Panc1 (cell line): ENCODE measurements around the gene DLG3. TPM values are rescaled to one million over a fixed set of nuclear protein-coding genes. Genes with fewer than 3 reads are reported as not detected.
"Not testable (repeated sequence)": the region's sequence is repeated elsewhere in the genome, so short reads cannot be mapped to it uniquely, and the experiment has no call there.

Experiments used
- ATAC-seq: fragments of 200-7000 bp; cut with Tn5 transposase; 2 replicates; pipeline ENCODE4 v1.9.1; 2020; ENCODE audit warnings: mild to moderate bottlenecking, moderate library complexity
- BruUV-seq: library from RNA; stranded (reverse); fragments of 400-500 nt; replicated peaks from 2 replicates; lab custom pipeline; 2021; lab: Mats Ljungman, UMichigan
- CTCF ChIA-PET: fragments of 300-600 bp; sonication (Branson Sonifier 250); formaldehyde crosslinking; loops from one replicate; lab custom pipeline; 2022; ENCODE audit warnings: antibody characterized with exemption; lab: Charles Lee
- POLR2A ChIA-PET: fragments of 300-600 bp; sonication (Branson Sonifier 250); formaldehyde crosslinking; loops from one replicate; lab custom pipeline; 2022; ENCODE audit warnings: antibody characterized with exemption; lab: Charles Lee
- DNase-seq: peaks from one replicate; pipeline ENCODE4 v3.0.0-alpha.2; 2010; ENCODE audit warnings: low read depth, low spot score
- H3K27ac ChIP-seq: 2 replicates; pipeline ENCODE4 v1.5.1; 2011; ENCODE audit warnings: mild to moderate bottlenecking, low read length, inconsistent platforms
- H3K27me3 ChIP-seq: fragments of 200-500 bp; sonication (Bioruptor generic); 2 replicates; pipeline ENCODE4 v1.6.0; 2014; ENCODE audit warnings: low read length, inconsistent platforms; ENCODE audit not compliant: control insufficient read depth, insufficient read depth
- H3K36me3 ChIP-seq: fragments of 200-500 bp; sonication (Bioruptor generic); 2 replicates; pipeline ENCODE4 v1.5.1; 2014; ENCODE audit warnings: inconsistent platforms, mild to moderate bottlenecking, low read length, moderate library complexity; ENCODE audit not compliant: control insufficient read depth, insufficient read depth
- H3K4me1 ChIP-seq: 2 replicates; pipeline ENCODE4 v1.5.1; 2011; ENCODE audit warnings: inconsistent platforms, mild to moderate bottlenecking, low read length, moderate library complexity; ENCODE audit not compliant: control insufficient read depth, insufficient read depth
- H3K4me3 ChIP-seq, 2 experiments: 2 replicates each; pipeline ENCODE4 v1.5.1; 2011 to 2012; ENCODE audit warnings: low read depth in 2 of 2, low read length in 2 of 2, mild to moderate bottlenecking in 2 of 2, inconsistent platforms in 1 of 2, moderate library complexity in 1 of 2
- H3K9me3 ChIP-seq: fragments of 200-500 bp; sonication (Bioruptor generic); 2 replicates; pipeline ENCODE4 v1.5.1; 2014; ENCODE audit warnings: low read depth, mild to moderate bottlenecking, inconsistent platforms, low read length, moderate library complexity; ENCODE audit not compliant: control insufficient read depth, insufficient read depth
- POLR2AphosphoS5 ChIP-seq: IDR thresholded peaks from 2 replicates; pipeline ENCODE4 v1.6.1; 2012; ENCODE audit warnings: mild to moderate bottlenecking, low read depth, low read length, moderate library complexity
- SIN3A ChIP-seq: IDR thresholded peaks from 2 replicates; pipeline ENCODE4 v1.6.1; 2012; ENCODE audit warnings: low read depth, mild to moderate bottlenecking, low read length, moderate library complexity, borderline replicate concordance; ENCODE audit not compliant: insufficient read depth
- TCF7L2 ChIP-seq: IDR thresholded peaks from 2 replicates; pipeline ENCODE4 v1.6.1; 2011; ENCODE audit warnings: mild to moderate bottlenecking, low read depth, low read length, inconsistent platforms
- in situ Hi-C: cut with HindIII; loops from 2 replicates; pipeline ENCODE4 v1.10.0; 2016; ENCODE audit warnings: low sequenced_read_pairs, low pct_unique_long_range_greater_than_20kb
- intact Hi-C: fragments of 100-400 bp; cut with micrococcal nuclease; formaldehyde crosslinking; loops from one replicate; pipeline ENCODE4 v1.10.0; 2022; ENCODE audit not compliant: unreplicated experiment
- total RNA-seq: library from RNA; stranded (reverse); gene quantifications from one replicate; pipeline ENCODE4 v1.2.1, GENCODE V29; 2021; ENCODE audit not compliant: unreplicated experiment
- TF ChIP-seq, protein P1 (sequence below): fragments of 450-650 bp; IDR thresholded peaks from 2 replicates; pipeline ENCODE4 v1.5.1; 2017; ENCODE audit warnings: mild to moderate bottlenecking
- TF ChIP-seq, protein P2 (sequence below), 2 experiments: IDR thresholded peaks; 2 replicates each; pipeline ENCODE4 v1.6.1; 2011 to 2012; ENCODE audit warnings: low read depth in 2 of 2, control low read depth in 1 of 2, low read length in 1 of 2, mild to moderate bottlenecking in 1 of 2, moderate library complexity in 1 of 2; ENCODE audit not compliant: insufficient read depth in 1 of 2

The DLG3 gene
- total RNA-seq, 1 experiment from 2014 or later = 3.0 TPM

DNA sequence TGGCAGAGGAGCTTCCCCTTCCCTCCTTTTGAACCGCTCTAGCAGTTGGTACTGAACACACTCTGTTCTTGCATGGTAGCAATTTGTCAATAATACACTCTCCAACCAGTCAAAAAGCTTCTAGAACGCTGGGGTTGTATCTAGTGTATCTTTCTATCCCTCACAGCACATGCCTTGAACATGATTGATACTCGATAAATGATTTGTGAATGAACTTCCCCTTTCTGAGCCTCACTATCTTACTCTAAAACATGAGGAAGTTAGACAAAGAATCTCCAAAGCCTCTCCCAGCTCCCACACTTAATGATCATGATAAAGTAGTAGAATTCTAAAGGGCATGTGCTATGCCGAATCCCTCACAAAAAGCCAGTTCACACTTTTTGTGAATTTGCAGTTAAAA, 64.4 kb downstream of the DLG3 start:
- in situ Hi-C loops = no loop called here
- no peak for ATAC-seq

DNA sequence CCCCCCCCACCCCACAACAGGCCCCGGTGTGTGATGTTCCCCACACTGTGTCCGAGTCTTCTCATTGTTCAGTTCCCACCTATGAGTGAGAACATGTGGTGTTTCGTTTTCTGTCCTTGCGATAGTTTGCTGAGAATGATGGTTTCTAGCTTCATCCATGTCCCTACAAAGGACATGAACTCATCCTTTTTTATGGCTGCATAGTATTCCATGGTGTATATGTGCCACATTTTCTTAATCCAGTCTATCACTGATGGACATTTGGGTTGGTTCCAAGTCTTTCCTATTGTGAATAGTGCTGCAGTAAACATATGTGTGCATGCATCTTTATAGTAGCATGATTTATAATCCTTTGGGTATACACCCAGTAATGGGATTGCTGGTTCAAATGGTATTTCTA, 70.6 kb downstream of the DLG3 start:
- BruUV-seq, CTCF ChIA-PET, intact Hi-C loops, H3K4me3 ChIP-seq, H3K27me3 ChIP-seq, H3K4me1 ChIP-seq, H3K9me3 ChIP-seq, in situ Hi-C loops, POLR2A ChIA-PET, H3K27ac ChIP-seq, ATAC-seq, H3K36me3 ChIP-seq, DNase-seq: not testable (repeated sequence)

More for the DNA sequence above, 64.4 kb downstream of the DLG3 start:
- Histone ChIP-seq H3K4me3 (no peak overlapping the region), H3K4me1 (no peaks in the 10 kb centered on the region), H3K27me3 (no peaks in the 10 kb centered on the region), H3K36me3 (no peaks in the 10 kb centered on the region), H3K27ac (no peak overlapping the region), H3K9me3 (no peaks in the 10 kb centered on the region)
- ChIA-PET POLR2A (no interaction called here), CTCF (no interaction called here)
- BruUV-seq = no TSS peak
- TF ChIP-seq SIN3A = no peak
- TF ChIP-seq, protein P1, sequence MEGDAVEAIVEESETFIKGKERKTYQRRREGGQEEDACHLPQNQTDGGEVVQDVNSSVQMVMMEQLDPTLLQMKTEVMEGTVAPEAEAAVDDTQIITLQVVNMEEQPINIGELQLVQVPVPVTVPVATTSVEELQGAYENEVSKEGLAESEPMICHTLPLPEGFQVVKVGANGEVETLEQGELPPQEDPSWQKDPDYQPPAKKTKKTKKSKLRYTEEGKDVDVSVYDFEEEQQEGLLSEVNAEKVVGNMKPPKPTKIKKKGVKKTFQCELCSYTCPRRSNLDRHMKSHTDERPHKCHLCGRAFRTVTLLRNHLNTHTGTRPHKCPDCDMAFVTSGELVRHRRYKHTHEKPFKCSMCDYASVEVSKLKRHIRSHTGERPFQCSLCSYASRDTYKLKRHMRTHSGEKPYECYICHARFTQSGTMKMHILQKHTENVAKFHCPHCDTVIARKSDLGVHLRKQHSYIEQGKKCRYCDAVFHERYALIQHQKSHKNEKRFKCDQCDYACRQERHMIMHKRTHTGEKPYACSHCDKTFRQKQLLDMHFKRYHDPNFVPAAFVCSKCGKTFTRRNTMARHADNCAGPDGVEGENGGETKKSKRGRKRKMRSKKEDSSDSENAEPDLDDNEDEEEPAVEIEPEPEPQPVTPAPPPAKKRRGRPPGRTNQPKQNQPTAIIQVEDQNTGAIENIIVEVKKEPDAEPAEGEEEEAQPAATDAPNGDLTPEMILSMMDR = no peak
- TF ChIP-seq TCF7L2 = no peak
- TF ChIP-seq, protein P2, sequence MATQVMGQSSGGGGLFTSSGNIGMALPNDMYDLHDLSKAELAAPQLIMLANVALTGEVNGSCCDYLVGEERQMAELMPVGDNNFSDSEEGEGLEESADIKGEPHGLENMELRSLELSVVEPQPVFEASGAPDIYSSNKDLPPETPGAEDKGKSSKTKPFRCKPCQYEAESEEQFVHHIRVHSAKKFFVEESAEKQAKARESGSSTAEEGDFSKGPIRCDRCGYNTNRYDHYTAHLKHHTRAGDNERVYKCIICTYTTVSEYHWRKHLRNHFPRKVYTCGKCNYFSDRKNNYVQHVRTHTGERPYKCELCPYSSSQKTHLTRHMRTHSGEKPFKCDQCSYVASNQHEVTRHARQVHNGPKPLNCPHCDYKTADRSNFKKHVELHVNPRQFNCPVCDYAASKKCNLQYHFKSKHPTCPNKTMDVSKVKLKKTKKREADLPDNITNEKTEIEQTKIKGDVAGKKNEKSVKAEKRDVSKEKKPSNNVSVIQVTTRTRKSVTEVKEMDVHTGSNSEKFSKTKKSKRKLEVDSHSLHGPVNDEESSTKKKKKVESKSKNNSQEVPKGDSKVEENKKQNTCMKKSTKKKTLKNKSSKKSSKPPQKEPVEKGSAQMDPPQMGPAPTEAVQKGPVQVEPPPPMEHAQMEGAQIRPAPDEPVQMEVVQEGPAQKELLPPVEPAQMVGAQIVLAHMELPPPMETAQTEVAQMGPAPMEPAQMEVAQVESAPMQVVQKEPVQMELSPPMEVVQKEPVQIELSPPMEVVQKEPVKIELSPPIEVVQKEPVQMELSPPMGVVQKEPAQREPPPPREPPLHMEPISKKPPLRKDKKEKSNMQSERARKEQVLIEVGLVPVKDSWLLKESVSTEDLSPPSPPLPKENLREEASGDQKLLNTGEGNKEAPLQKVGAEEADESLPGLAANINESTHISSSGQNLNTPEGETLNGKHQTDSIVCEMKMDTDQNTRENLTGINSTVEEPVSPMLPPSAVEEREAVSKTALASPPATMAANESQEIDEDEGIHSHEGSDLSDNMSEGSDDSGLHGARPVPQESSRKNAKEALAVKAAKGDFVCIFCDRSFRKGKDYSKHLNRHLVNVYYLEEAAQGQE (IDR thresholded peaks at IDR 0.05; ENCODE audit: insufficient read depth in 1 of 2, low read depth in 2 of 2, low read length in 1 of 2) = no peak
- no peak for TF ChIP-seq POLR2AphosphoS5
- no peak for DNase-seq
- intact Hi-C loops = no loop called here

DNA sequence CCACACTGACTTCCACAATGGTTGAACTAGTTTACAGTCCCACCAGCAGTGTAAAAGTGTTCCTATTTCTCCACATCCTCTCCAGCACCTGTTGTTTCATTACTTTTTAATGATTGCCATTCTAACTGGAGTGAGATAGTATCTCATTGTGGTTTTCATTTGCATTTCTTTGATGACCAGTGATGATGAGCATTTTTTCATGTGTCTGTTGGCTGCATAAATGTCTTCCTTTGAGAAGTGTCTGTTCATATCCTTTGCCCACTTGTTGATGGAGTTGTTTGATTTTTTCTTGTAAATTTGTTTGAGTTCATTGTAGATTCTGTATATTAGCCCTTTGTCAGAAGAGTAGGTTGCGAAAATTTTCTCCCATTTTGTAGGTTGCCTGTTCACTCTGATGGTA, 71.1 kb downstream of the DLG3 start:
- H3K27ac ChIP-seq, H3K4me3 ChIP-seq, intact Hi-C loops, H3K9me3 ChIP-seq, CTCF ChIA-PET, in situ Hi-C loops, POLR2A ChIA-PET, DNase-seq, H3K27me3 ChIP-seq, H3K4me1 ChIP-seq, ATAC-seq, H3K36me3 ChIP-seq, BruUV-seq: not testable (repeated sequence)
